HEK293T (cell line): ENCODE data around the gene RAB12.

Experiments
- FOXA1 ChIP-seq: fragments of 450-650 bp; IDR thresholded peaks from 2 replicates; pipeline ENCODE4 v1.6.1; 2016; ENCODE audit warnings: mild to moderate bottlenecking
- FOXK2 ChIP-seq: fragments of 450-650 bp; IDR thresholded peaks from 2 replicates; pipeline ENCODE4 v1.6.1; 2016; ENCODE audit warnings: mild to moderate bottlenecking
- FOXM1 ChIP-seq: fragments of 450-650 bp; IDR thresholded peaks from 2 replicates; pipeline ENCODE4 v1.6.1; 2017; ENCODE audit warnings: mild to moderate bottlenecking, borderline replicate concordance
- LEF1 ChIP-seq: fragments of 450-650 bp; IDR thresholded peaks from 2 replicates; pipeline ENCODE4 v1.6.1; 2017; ENCODE audit warnings: mild to moderate bottlenecking, borderline replicate concordance
- SUZ12 ChIP-seq: fragments of 450-650 bp; IDR thresholded peaks from 2 replicates; pipeline ENCODE4 v1.6.1; 2016; ENCODE audit warnings: mild to moderate bottlenecking
- ZNF384 ChIP-seq: fragments of 450-650 bp; IDR thresholded peaks from 2 replicates; pipeline ENCODE4 v1.6.1; 2016

- TF ChIP-seq SUZ12: no peak
- TF ChIP-seq FOXK2: no peak
- TF ChIP-seq FOXA1: no peak
- no peak for TF ChIP-seq FOXM1
- no peak for TF ChIP-seq LEF1
- no peak for TF ChIP-seq ZNF384
Measured at GRCh38 chr18:8617907-8618306, 8.7 kb downstream of the RAB12 start.
